Neural cell (in vitro differentiated cells): ENCODE data around the gene DIABLO. TPM values are rescaled to one million over a fixed set of nuclear protein-coding genes. Genes with fewer than 3 reads are reported as not detected.

Source experiments
- H2AFZ ChIP-seq: fragments of 200-600, 300-800 bp; sonication (generic), shearing (Covaris generic); 2 replicates; pipeline ENCODE4 v1.6.0; 2014; ENCODE audit warnings: low read depth, mild to moderate bottlenecking, antibody characterized with exemption, low read length, moderate library complexity
- H3F3A ChIP-seq: fragments of 200-600 bp; shearing (Covaris generic); 2 replicates; pipeline ENCODE4 v1.6.1; 2016; ENCODE audit warnings: mild to moderate bottlenecking, moderate library complexity, mixed read lengths, antibody characterized with exemption, low read length; ENCODE audit not compliant: insufficient read depth, poor library complexity, severe bottlenecking
- H3K27ac ChIP-seq: fragments of 200-600, 300-800 bp; sonication (generic), shearing (Covaris generic); 2 replicates; pipeline ENCODE4 v1.5.1; 2014; ENCODE audit warnings: mild to moderate bottlenecking, low read length, moderate library complexity
- H3K27me3 ChIP-seq: fragments of 300-800, 200-600 bp; sonication (generic), shearing (Covaris generic); 2 replicates; pipeline ENCODE4 v1.6.0; 2014; ENCODE audit warnings: mild to moderate bottlenecking, low read depth, low read length, moderate library complexity; ENCODE audit not compliant: insufficient read depth
- H3K36me3 ChIP-seq: fragments of 300-800, 200-600 bp; sonication (generic), shearing (Covaris generic); 2 replicates; pipeline ENCODE4 v1.5.1; 2014; ENCODE audit warnings: mild to moderate bottlenecking, antibody characterized with exemption, low read length, moderate library complexity; ENCODE audit not compliant: insufficient read depth
- H3K4me2 ChIP-seq: fragments of 300-800, 200-600 bp; sonication (generic), shearing (Covaris generic); 2 replicates; pipeline ENCODE4 v1.6.0; 2014; ENCODE audit warnings: mild to moderate bottlenecking, low read length
- H3K4me3 ChIP-seq: fragments of 300-800, 200-600 bp; sonication (generic), shearing (Covaris generic); 2 replicates; pipeline ENCODE4 v1.5.1; 2014; ENCODE audit warnings: mild to moderate bottlenecking, low read length, moderate library complexity
- H3K79me2 ChIP-seq: fragments of 200-600 bp; shearing (Covaris generic); replicated peaks from 2 replicates; pipeline ENCODE4 v1.6.0; 2014; ENCODE audit warnings: mild to moderate bottlenecking, low read length, moderate library complexity; ENCODE audit not compliant: insufficient read depth
- H3K9ac ChIP-seq: fragments of 300-800, 200-600 bp; sonication (generic), shearing (Covaris generic); 2 replicates; pipeline ENCODE4 v1.6.1; 2016; ENCODE audit warnings: mild to moderate bottlenecking, low read length, mixed read lengths
- H3K9me2 ChIP-seq: fragments of 200-600 bp; shearing (Covaris generic); 2 replicates; pipeline ENCODE4 v1.6.1; 2016; ENCODE audit warnings: mild to moderate bottlenecking, low read length, mixed read lengths; ENCODE audit not compliant: insufficient read depth
- H3K9me3 ChIP-seq: fragments of 200-600, 300-800 bp; sonication (generic), shearing (Covaris generic); 2 replicates; pipeline ENCODE4 v1.6.1; 2016; ENCODE audit warnings: mild to moderate bottlenecking, mixed run types, low read length, moderate library complexity, mixed read lengths
- H4K20me1 ChIP-seq: fragments of 200-600 bp; shearing (Covaris generic); 2 replicates; pipeline ENCODE4 v1.6.1; 2016; ENCODE audit warnings: mild to moderate bottlenecking, mixed run types; ENCODE audit not compliant: insufficient read depth
- EZH2 ChIP-seq: fragments of 200-600, 300-800 bp; shearing (Covaris generic), sonication (generic); IDR thresholded peaks from 2 replicates; pipeline ENCODE4 v1.6.1; 2014; ENCODE audit warnings: antibody characterized with exemption, low read length, borderline replicate concordance, mild to moderate bottlenecking; ENCODE audit not compliant: insufficient read depth, poor library complexity, severe bottlenecking
- MXI1 ChIP-seq: fragments of 450-650 bp; conservative IDR thresholded peaks from 2 replicates; pipeline ENCODE4 v1.6.1; 2014; ENCODE audit warnings: antibody characterized with exemption, mild to moderate bottlenecking; ENCODE audit not compliant: poor library complexity, severe bottlenecking
- POLR2AphosphoS5 ChIP-seq: IDR thresholded peaks from 2 replicates; pipeline ENCODE4 v1.6.1; 2012
- RAD21 ChIP-seq: fragments of 450-650 bp; conservative IDR thresholded peaks from 2 replicates; pipeline ENCODE4 v1.6.1; 2014; ENCODE audit warnings: antibody characterized with exemption, mild to moderate bottlenecking, moderate library complexity
- SMC3 ChIP-seq: fragments of 450-650 bp; conservative IDR thresholded peaks from 2 replicates; pipeline ENCODE4 v1.6.1; 2014; ENCODE audit warnings: antibody characterized with exemption, mild to moderate bottlenecking, moderate library complexity; ENCODE audit not compliant: poor library complexity
- TAF1 ChIP-seq: IDR thresholded peaks from 2 replicates; pipeline ENCODE4 v1.6.1; 2012; ENCODE audit warnings: low read depth
- polyA plus RNA-seq: library from polyadenylated mRNA; depleted of rRNA; stranded (reverse); fragments of >200 nt; gene quantifications from 2 replicates; pipeline ENCODE4 v1.2.3, GENCODE V29; 2014
- TF ChIP-seq, protein P1 (sequence below): IDR thresholded peaks from 2 replicates; pipeline ENCODE4 v1.6.1; 2012; ENCODE audit warnings: borderline replicate concordance

The DIABLO gene
- polyA plus RNA-seq, 1 donor from 2014 or later: 157 TPM

DNA sequence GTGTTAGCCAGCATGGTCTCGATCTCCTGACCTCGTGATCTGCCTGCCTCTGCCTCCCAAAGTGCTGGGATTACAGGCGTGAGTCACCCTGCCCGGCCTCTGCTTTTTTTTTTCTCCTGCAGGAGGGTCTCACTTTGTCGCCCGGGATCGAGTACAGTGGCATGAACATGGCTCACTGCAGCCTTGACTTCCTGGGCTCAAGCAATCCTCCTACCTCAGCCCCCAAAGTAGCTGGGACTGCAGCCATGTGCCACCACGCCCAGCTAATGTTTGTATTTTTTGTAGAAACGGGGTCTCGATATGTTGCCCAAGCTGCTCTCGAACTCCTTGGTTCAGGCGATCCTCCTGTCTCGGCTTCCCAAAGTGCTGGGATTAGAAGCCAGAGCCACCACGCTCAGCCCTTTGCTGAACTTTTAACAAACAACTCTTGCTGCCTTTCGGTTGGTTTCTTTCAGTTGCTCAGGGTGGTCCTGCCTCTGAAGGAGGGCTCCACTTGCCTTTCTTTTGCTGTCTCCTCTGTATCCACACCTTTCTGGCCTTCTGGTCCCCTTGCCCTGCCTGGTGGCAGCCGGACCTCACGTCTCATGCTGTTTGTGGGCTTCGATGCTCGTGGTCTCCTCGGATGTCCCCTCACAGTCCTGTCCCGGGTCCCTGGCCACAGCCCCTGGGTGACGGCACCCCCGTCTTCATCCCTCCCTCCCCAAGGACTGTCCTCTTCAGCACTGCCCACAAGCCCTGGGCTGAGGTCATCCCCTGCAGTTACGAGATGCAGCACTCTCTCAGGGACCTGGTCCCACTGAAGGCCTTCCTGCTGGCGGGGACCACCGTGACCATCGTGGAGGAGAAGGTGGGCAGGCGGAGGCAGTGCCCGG, 26.1 kb downstream of the DIABLO start:
- Histone ChIP-seq H3K9ac (no peak overlapping the region), H3K9me3 (no peaks in the 10 kb centered on the region), H3K36me3 (no peaks in the 10 kb centered on the region), H4K20me1 (no peaks in the 10 kb centered on the region), H2AFZ (no peak overlapping the region), H3K4me3 (no peak overlapping the region), H3K9me2 (no peaks in the 10 kb centered on the region), H3F3A (no peaks in the 10 kb centered on the region), H3K27ac (no peak overlapping the region), H3K4me2 (no peak overlapping the region), H3K79me2 (no peaks in the 10 kb centered on the region), H3K27me3 (peaks cover 31% of the 10 kb centered on the region)
- TF ChIP-seq, protein P1, sequence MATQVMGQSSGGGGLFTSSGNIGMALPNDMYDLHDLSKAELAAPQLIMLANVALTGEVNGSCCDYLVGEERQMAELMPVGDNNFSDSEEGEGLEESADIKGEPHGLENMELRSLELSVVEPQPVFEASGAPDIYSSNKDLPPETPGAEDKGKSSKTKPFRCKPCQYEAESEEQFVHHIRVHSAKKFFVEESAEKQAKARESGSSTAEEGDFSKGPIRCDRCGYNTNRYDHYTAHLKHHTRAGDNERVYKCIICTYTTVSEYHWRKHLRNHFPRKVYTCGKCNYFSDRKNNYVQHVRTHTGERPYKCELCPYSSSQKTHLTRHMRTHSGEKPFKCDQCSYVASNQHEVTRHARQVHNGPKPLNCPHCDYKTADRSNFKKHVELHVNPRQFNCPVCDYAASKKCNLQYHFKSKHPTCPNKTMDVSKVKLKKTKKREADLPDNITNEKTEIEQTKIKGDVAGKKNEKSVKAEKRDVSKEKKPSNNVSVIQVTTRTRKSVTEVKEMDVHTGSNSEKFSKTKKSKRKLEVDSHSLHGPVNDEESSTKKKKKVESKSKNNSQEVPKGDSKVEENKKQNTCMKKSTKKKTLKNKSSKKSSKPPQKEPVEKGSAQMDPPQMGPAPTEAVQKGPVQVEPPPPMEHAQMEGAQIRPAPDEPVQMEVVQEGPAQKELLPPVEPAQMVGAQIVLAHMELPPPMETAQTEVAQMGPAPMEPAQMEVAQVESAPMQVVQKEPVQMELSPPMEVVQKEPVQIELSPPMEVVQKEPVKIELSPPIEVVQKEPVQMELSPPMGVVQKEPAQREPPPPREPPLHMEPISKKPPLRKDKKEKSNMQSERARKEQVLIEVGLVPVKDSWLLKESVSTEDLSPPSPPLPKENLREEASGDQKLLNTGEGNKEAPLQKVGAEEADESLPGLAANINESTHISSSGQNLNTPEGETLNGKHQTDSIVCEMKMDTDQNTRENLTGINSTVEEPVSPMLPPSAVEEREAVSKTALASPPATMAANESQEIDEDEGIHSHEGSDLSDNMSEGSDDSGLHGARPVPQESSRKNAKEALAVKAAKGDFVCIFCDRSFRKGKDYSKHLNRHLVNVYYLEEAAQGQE: no peak
- TF ChIP-seq SMC3 (no peak), TAF1 (no peak), RAD21 (no peak), MXI1 (no peak)

DNA sequence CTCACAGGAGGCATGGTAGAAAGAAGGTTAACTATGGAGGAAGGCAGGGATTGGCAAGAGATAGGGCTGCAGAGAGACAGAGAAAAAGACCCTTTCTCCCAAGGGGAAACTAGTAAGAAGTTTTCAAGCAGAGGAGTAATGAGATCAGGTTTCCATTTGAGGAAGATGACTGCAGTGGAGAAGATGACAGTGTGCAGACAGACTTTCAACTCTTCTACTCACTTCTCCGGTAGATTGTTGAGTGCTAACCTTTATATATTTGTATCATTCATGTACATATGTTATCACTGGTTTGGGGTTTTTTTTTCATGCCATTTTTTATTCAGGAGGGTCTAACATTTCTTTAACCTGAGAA, 28.3 kb downstream of the DIABLO start:
- H3K4me3 ChIP-seq: no peak overlapping the region
- H3K9me3 ChIP-seq: no peaks in the 10 kb centered on the region
- H4K20me1 ChIP-seq: no peaks in the 10 kb centered on the region
- no peaks in the 10 kb centered on the region for H3K9me2 ChIP-seq
- H3K79me2 ChIP-seq: no peaks in the 10 kb centered on the region
- no peaks in the 10 kb centered on the region for H3K36me3 ChIP-seq
- no peak overlapping the region for H3K27ac ChIP-seq
- peaks cover 11% of the 10 kb centered on the region for H3K27me3 ChIP-seq
- TF ChIP-seq POLR2AphosphoS5: no peak
- no peak for TF ChIP-seq EZH2
- no peak overlapping the region for H2AFZ ChIP-seq
- no peak overlapping the region for H3K9ac ChIP-seq
- H3F3A ChIP-seq: no peaks in the 10 kb centered on the region
- H3K4me2 ChIP-seq: no peak overlapping the region

DNA sequence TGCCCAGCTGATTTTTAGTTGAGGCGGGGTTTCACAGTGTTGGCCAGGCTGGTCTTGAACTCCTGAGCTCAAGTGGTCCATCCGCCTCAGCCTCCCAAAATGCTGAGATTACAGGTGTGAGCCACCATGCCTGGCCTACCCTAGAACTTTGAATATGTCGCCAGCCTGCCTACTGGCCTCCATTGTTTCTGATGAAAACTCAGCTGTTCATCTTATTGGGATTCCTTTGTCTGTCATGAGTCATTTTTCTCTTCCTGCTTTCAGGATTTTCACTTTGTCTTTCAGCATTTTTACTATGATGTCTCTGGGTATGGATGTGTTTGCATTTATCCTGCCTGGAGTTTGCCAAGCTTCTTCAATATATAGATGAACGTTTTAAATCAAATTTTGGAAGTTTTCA, 30.4 kb downstream of the DIABLO start:
- H3K27me3 ChIP-seq: no peaks in the 10 kb centered on the region
- H3K4me3 ChIP-seq: no peak overlapping the region
- no peaks in the 10 kb centered on the region for H3K9me2 ChIP-seq
- H3K36me3 ChIP-seq: no peaks in the 10 kb centered on the region
- no peaks in the 10 kb centered on the region for H3K9me3 ChIP-seq
- H3K9ac ChIP-seq: no peak overlapping the region
- H2AFZ ChIP-seq: no peak overlapping the region
- H4K20me1 ChIP-seq: no peaks in the 10 kb centered on the region
- no peaks in the 10 kb centered on the region for H3K79me2 ChIP-seq
- TF ChIP-seq SMC3: no peak
- TF ChIP-seq, protein P1: no peak
- no peak for TF ChIP-seq POLR2AphosphoS5
- TF ChIP-seq MXI1: no peak
- TF ChIP-seq TAF1: no peak
- no peak overlapping the region for H3K4me2 ChIP-seq
- H3K27ac ChIP-seq: no peak overlapping the region
- H3F3A ChIP-seq: no peaks in the 10 kb centered on the region
